ENCODE data around the gene SERPINA4. TPM values are rescaled to one million over a fixed set of nuclear protein-coding genes. Genes with fewer than 3 reads are reported as not detected.
A peak's percentile ranks its signal among the peaks of the same experiment; 100 is the strongest.

The SERPINA4 gene
- total RNA-seq, 3 donors from 2014 or later (not counting 1 experiment from before 2014, with no cell fraction given): not detected

GRCh38 chr14:94521375-94522114, 39.7 kb upstream of the SERPINA4 start:
- no peak overlapping the region for H3K4me3 Mint-ChIP-seq
- H3K27ac Mint-ChIP-seq: no peak overlapping the region
- WGBS (ENCODE audit: insufficient coverage): 46% methylated on average over 5 of the region's 5 CpGs
- intact Hi-C loops (cut with micrococcal nuclease): no loop called here
- H3K4me1 Mint-ChIP-seq: no peaks in the 10 kb centered on the region
- no peaks in the 10 kb centered on the region for H3K36me3 Mint-ChIP-seq
- TF ChIP-seq, protein P1, sequence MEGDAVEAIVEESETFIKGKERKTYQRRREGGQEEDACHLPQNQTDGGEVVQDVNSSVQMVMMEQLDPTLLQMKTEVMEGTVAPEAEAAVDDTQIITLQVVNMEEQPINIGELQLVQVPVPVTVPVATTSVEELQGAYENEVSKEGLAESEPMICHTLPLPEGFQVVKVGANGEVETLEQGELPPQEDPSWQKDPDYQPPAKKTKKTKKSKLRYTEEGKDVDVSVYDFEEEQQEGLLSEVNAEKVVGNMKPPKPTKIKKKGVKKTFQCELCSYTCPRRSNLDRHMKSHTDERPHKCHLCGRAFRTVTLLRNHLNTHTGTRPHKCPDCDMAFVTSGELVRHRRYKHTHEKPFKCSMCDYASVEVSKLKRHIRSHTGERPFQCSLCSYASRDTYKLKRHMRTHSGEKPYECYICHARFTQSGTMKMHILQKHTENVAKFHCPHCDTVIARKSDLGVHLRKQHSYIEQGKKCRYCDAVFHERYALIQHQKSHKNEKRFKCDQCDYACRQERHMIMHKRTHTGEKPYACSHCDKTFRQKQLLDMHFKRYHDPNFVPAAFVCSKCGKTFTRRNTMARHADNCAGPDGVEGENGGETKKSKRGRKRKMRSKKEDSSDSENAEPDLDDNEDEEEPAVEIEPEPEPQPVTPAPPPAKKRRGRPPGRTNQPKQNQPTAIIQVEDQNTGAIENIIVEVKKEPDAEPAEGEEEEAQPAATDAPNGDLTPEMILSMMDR (IDR thresholded peaks at IDR 0.05): no peak
- DNase-seq: no peak
- H3K27me3 ChIP-seq (ENCODE audit: control insufficient read depth, insufficient read depth, low read length): no peaks in the 10 kb centered on the region
- peaks cover 12 to 15% of the 10 kb centered on the region in 2 donors for H3K9me3 Mint-ChIP-seq
- H3K4me1 ChIP-seq (ENCODE audit: control insufficient read depth, insufficient read depth, low read length): no peaks in the 10 kb centered on the region
- peaks cover 12 to 31% of the 10 kb centered on the region in 2 donors for H3K27me3 Mint-ChIP-seq (ENCODE audit: low read depth in 2 of 2)
- ATAC-seq: no peak
- H3K9me3 ChIP-seq (ENCODE audit: control insufficient read depth, insufficient read depth, low read length): no peaks in the 10 kb centered on the region
- H3K36me3 ChIP-seq (ENCODE audit: control insufficient read depth, insufficient read depth, low read length): no peaks in the 10 kb centered on the region
- H3K27ac ChIP-seq (ENCODE audit: low read length): no peak overlapping the region
- no peak overlapping the region for H3K4me3 ChIP-seq (ENCODE audit: low read length)

- peaks cover 17 to 38% of the 10 kb centered on the region in 2 donors for H3K27me3 Mint-ChIP-seq (ENCODE audit: low read depth in 2 of 2)
- no peaks in the 10 kb centered on the region for H3K36me3 Mint-ChIP-seq
- Histone ChIP-seq H3K9me3 (ENCODE audit: control insufficient read depth, insufficient read depth, low read length) (no peaks in the 10 kb centered on the region), H3K36me3 (ENCODE audit: control insufficient read depth, insufficient read depth, low read length) (no peaks in the 10 kb centered on the region), H3K4me1 (ENCODE audit: control insufficient read depth, insufficient read depth, low read length) (no peaks in the 10 kb centered on the region), H3K4me3 (ENCODE audit: low read length) (no peak overlapping the region), H3K27ac (ENCODE audit: low read length) (no peak overlapping the region), H3K27me3 (ENCODE audit: control insufficient read depth, insufficient read depth, low read length) (no peaks in the 10 kb centered on the region)
- DNase-seq: no peak
- H3K27ac Mint-ChIP-seq: no peak overlapping the region
- TF ChIP-seq, protein P1 (IDR thresholded peaks at IDR 0.05): no peak
- H3K4me3 Mint-ChIP-seq: no peak overlapping the region
- no peak for ATAC-seq
- intact Hi-C loops (cut with micrococcal nuclease): no loop called here
- H3K9me3 Mint-ChIP-seq: peaks cover 12 to 17% of the 10 kb centered on the region in 2 donors
- 89% methylated on average over 7 of the region's 7 CpGs for WGBS (ENCODE audit: insufficient coverage)
- no peaks in the 10 kb centered on the region for H3K4me1 Mint-ChIP-seq
Observed at GRCh38 chr14:94522115-94522724, 39.0 kb upstream of the SERPINA4 start.

DNA sequence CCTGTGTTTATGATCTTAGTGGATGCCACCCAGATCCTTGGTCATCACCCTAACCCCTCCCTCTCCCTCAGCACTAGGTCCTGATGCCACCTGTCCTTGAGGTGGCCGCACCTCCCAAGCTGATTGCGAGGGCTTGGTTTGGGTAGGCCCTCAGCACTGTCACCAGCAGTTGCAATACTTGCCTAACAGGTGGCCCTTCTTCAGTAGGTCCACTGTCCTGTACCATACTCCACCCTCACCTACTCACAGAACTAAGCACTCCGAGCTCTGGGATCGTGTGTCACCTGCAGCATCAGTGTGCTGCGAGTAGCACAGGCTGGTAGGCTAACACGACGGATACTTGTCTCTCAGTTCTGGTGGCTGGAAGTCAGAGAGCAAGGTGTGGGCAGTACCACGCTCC, 38.0 kb upstream of the SERPINA4 start:
- H3K4me1 Mint-ChIP-seq: no peaks in the 10 kb centered on the region
- no peaks in the 10 kb centered on the region for H3K36me3 Mint-ChIP-seq
- no peak overlapping the region for H3K4me3 Mint-ChIP-seq
- intact Hi-C loops (cut with micrococcal nuclease): no loop called here
- Histone ChIP-seq H3K36me3 (ENCODE audit: control insufficient read depth, insufficient read depth, low read length) (no peaks in the 10 kb centered on the region), H3K27ac (ENCODE audit: low read length) (no peak overlapping the region), H3K9me3 (ENCODE audit: control insufficient read depth, insufficient read depth, low read length) (no peaks in the 10 kb centered on the region), H3K27me3 (ENCODE audit: control insufficient read depth, insufficient read depth, low read length) (no peaks in the 10 kb centered on the region), H3K4me3 (ENCODE audit: low read length) (no peak overlapping the region), H3K4me1 (ENCODE audit: control insufficient read depth, insufficient read depth, low read length) (no peaks in the 10 kb centered on the region)
- TF ChIP-seq, protein P1 (IDR thresholded peaks at IDR 0.05): no peak
- H3K9me3 Mint-ChIP-seq: peaks cover 12 to 17% of the 10 kb centered on the region in 2 donors
- peaks cover 18 to 44% of the 10 kb centered on the region in 2 donors for H3K27me3 Mint-ChIP-seq (ENCODE audit: low read depth in 2 of 2)
- no peak overlapping the region for H3K27ac Mint-ChIP-seq
- ATAC-seq: peak in 1 of 3 donors; percentile 22
- DNase-seq: no peak
- WGBS (ENCODE audit: insufficient coverage): 86% methylated on average over 8 of the region's 8 CpGs

All from natural killer cell (primary cell).